Activated CD4-positive, alpha-beta memory T cell treated with anti-CD3 and anti-CD28 coated beads, Interleukin-2, amount 10 ng/mL, durations not matched to agents 7 days and 5 days (primary cell): Measurements from ENCODE around the gene KCNA10. TPM values are rescaled to one million over a fixed set of nuclear protein-coding genes. Genes with fewer than 3 reads are reported as not detected.

Experiments used
- CTCF ChIA-PET: fragments of 350-600 bp; sonication (Branson Sonifier 250); formaldehyde crosslinking; loops from one replicate; lab custom pipeline; 2021; ENCODE audit warnings: antibody characterized with exemption, inconsistent platforms; lab: Charles Lee
- POLR2A ChIA-PET: fragments of 350-600 bp; sonication (Branson Sonifier 250); formaldehyde crosslinking; loops from one replicate; lab custom pipeline; 2021; ENCODE audit warnings: antibody characterized with exemption; lab: Charles Lee
- DNase-seq: peaks from one replicate; pipeline ENCODE4 v3.0.0-alpha.2; 2020
- H3K27ac Mint-ChIP-seq: one replicate; pipeline ENCODE4 v1.8.0; 2021; ENCODE audit warnings: mild to moderate bottlenecking, mixed read lengths
- H3K27me3 Mint-ChIP-seq: one replicate; pipeline ENCODE4 v1.8.0; 2021; ENCODE audit warnings: mixed read lengths
- H3K36me3 Mint-ChIP-seq: one replicate; pipeline ENCODE4 v1.8.0; 2021; ENCODE audit warnings: low read depth, mixed read lengths
- H3K4me1 Mint-ChIP-seq: one replicate; pipeline ENCODE4 v1.8.0; 2021; ENCODE audit warnings: mixed read lengths
- H3K4me3 Mint-ChIP-seq: one replicate; pipeline ENCODE4 v1.8.0; 2021; ENCODE audit warnings: mild to moderate bottlenecking, mixed read lengths
- H3K9me3 Mint-ChIP-seq: one replicate; pipeline ENCODE4 v1.8.0; 2021; ENCODE audit warnings: mixed read lengths
- total RNA-seq, 2 experiments: library from RNA; stranded (reverse); gene quantifications; one replicate each; pipeline ENCODE4 v1.2.3, GENCODE V29; 2021

Gene KCNA10
- total RNA-seq = not detected

GRCh38 chr1:110519125-110519810, at the start of gene KCNA10:
TSS of gene KCNA10 (minus strand) at chr1:110519175. CDS start at chr1:110518787, 388 bp downstream.
- Mint-ChIP-seq H3K36me3 (no peaks in the 10 kb centered on the region), H3K9me3 (no peaks in the 10 kb centered on the region), H3K4me1 (no peaks in the 10 kb centered on the region), H3K4me3 (no peak within 1 kb of the TSS), H3K27ac (no peak within 1 kb of the TSS), H3K27me3 (peaks cover 25% of the 10 kb centered on the region)
- no peak for DNase-seq
- ChIA-PET CTCF (interaction anchor here (1.2 to 7.0 kb wide), 3 partner anchors 23 to 262 kb away, joined by 4 to 52 read pairs (median 20); no protein-coding TSS in a partner anchor), POLR2A (no interaction called here)

DNA sequence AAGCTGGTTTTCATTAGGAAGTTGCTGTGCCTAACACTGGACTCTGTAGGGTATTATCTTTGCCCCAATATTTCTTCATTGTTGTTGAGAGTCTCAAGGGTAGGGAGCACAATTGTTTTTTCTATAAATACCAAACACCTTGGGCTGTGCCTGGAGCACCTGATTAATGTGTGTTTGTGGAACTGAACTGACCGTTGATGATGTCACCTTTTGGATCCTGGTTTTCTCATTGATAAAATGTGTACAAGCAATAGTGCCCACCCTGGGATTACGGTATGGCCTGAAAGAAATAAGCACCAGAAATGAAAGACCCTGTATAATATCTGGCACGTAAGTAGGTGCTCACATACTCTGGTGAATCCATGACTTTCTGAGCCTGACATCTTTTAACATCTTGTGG, 47.9 kb upstream of the KCNA10 start:
- no peak for DNase-seq

GRCh38 chr1:110565565-110565964, 46.6 kb upstream of the KCNA10 start:
- no peak for DNase-seq
- Mint-ChIP-seq H3K36me3 (no peaks in the 10 kb centered on the region), H3K4me3 (no peak overlapping the region), H3K4me1 (no peaks in the 10 kb centered on the region), H3K27ac (no peak overlapping the region), H3K9me3 (no peaks in the 10 kb centered on the region), H3K27me3 (peaks cover 31% of the 10 kb centered on the region)
- POLR2A ChIA-PET = no interaction called here
- CTCF ChIA-PET = no interaction called here

More for the DNA sequence above, 47.9 kb upstream of the KCNA10 start:
- Mint-ChIP-seq H3K27ac (no peak overlapping the region), H3K4me3 (no peak overlapping the region), H3K36me3 (no peaks in the 10 kb centered on the region), H3K9me3 (no peaks in the 10 kb centered on the region), H3K4me1 (no peaks in the 10 kb centered on the region), H3K27me3 (peaks cover 40% of the 10 kb centered on the region)
- ChIA-PET CTCF (interaction anchor here (2.8 kb wide), 1 partner anchor 11 kb away, joined by 10 read pairs; no protein-coding TSS in a partner anchor), POLR2A (no interaction called here)

DNA sequence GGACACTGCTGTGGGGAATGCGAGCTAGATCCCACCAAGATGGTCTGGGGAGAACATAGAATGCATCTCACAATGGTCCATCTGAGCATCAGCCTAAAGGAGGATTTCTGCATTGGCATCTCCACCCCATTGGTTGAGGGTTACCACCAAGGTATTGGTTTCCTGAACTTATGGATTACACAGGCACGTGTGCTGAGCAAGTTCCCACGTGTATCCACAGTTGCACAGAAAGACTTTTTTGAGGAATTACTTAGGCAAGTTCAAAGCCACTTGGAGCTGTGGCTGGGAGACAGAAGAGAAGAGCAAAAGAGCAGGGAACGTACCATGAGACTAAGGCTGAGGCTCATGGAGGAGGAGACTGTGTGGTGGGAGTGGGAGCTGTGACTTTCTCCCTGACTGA, 44.1 kb upstream of the KCNA10 start:
- no peak overlapping the region for H3K4me3 Mint-ChIP-seq
- no peak overlapping the region for H3K27ac Mint-ChIP-seq
- peaks cover 8% of the 10 kb centered on the region for H3K4me1 Mint-ChIP-seq
- H3K36me3 Mint-ChIP-seq = no peaks in the 10 kb centered on the region
- peaks cover 29% of the 10 kb centered on the region for H3K27me3 Mint-ChIP-seq
- ChIA-PET POLR2A (no interaction called here), CTCF (interaction anchor here (1.8 kb wide), 1 partner anchor 43 kb away, joined by 3 read pairs; the partner anchor contains the start of gene KCNA2)
- H3K9me3 Mint-ChIP-seq = no peaks in the 10 kb centered on the region
- DNase-seq = no peak

GRCh38 chr1:110561596-110561995, 42.6 kb upstream of the KCNA10 start:
- Mint-ChIP-seq H3K4me3 (no peak overlapping the region), H3K27ac (no peak overlapping the region), H3K4me1 (peaks cover 8% of the 10 kb centered on the region), H3K9me3 (no peaks in the 10 kb centered on the region), H3K27me3 (peaks cover 28% of the 10 kb centered on the region), H3K36me3 (no peaks in the 10 kb centered on the region)
- POLR2A ChIA-PET = interaction anchor here (1.0 kb wide), 1 partner anchor 48 kb away, joined by 3 read pairs; no protein-coding TSS in a partner anchor
- no peak for DNase-seq
- CTCF ChIA-PET = no interaction called here

DNA sequence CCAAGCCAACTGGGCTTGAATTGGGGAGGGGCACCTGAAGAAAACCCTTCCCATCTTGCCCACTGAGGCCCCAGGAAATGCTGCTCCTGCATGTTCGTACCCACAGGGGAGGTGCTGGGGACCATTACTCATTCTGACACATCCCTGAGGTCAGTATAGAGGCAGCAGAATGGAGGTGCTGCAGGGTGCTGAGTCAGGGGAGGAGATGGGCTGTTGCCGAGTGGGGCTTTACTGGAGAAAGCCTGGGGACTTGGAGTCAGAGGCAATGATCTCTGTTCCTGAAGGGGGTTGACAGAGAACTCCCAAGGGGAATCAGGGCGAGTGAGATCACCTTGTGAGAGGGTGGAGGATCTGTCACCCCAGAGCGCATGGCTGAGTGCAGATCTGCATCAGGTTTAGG, 40.2 kb upstream of the KCNA10 start:
- H3K27me3 Mint-ChIP-seq = peaks cover 39% of the 10 kb centered on the region
- CTCF ChIA-PET = interaction anchor here (1.3 kb wide), 1 partner anchor 60 kb away, joined by 3 read pairs; no protein-coding TSS in a partner anchor
- H3K36me3 Mint-ChIP-seq = no peaks in the 10 kb centered on the region
- no peak overlapping the region for H3K4me3 Mint-ChIP-seq
- DNase-seq = no peak
- H3K27ac Mint-ChIP-seq = no peak overlapping the region
- POLR2A ChIA-PET = no interaction called here
- no peaks in the 10 kb centered on the region for H3K9me3 Mint-ChIP-seq
- H3K4me1 Mint-ChIP-seq = peaks cover 12% of the 10 kb centered on the region

GRCh38 chr1:110557481-110557880, 38.5 kb upstream of the KCNA10 start:
- Mint-ChIP-seq H3K27me3 (peaks cover 51% of the 10 kb centered on the region), H3K36me3 (no peaks in the 10 kb centered on the region), H3K27ac (no peak overlapping the region), H3K9me3 (no peaks in the 10 kb centered on the region), H3K4me3 (no peak overlapping the region), H3K4me1 (peaks cover 12% of the 10 kb centered on the region)
- ChIA-PET POLR2A (no interaction called here), CTCF (interaction anchor here (0.6 to 3.9 kb wide), 10 partner anchors 15 to 1025 kb away, joined by 3 to 33 read pairs (median 4); no protein-coding TSS in a partner anchor)
- no peak for DNase-seq

- Mint-ChIP-seq H3K9me3 (no peaks in the 10 kb centered on the region), H3K36me3 (no peaks in the 10 kb centered on the region), H3K27me3 (peaks cover 54% of the 10 kb centered on the region), H3K4me3 (no peak overlapping the region), H3K4me1 (peaks cover 12% of the 10 kb centered on the region), H3K27ac (no peak overlapping the region)
- POLR2A ChIA-PET = interaction anchor here (0.9 to 1.1 kb wide), 2 partner anchors 63 to 116 kb away, joined by 3 read pairs; no protein-coding TSS in a partner anchor
- no peak for DNase-seq
- CTCF ChIA-PET = interaction anchor here (0.8 to 3.9 kb wide), 14 partner anchors 11 to 231 kb away, joined by 3 to 33 read pairs (median 12); partner anchors contain the start of gene KCNA2
These were observed 37.5 kb upstream of the KCNA10 start for GRCh38 chr1:110556471-110556807.

- no peak overlapping the region for H3K4me3 Mint-ChIP-seq
These were observed 37.0 kb upstream of the KCNA10 start for GRCh38 chr1:110555807-110556470.

GRCh38 chr1:110554871-110555801, 36.2 kb upstream of the KCNA10 start:
- peak; percentile 54 for DNase-seq
- ChIA-PET POLR2A (interaction anchor here (0.9 to 1.1 kb wide), 4 partner anchors 8 to 117 kb away, joined by 3 read pairs; no protein-coding TSS in a partner anchor), CTCF (interaction anchor here (0.6 to 3.9 kb wide), 23 partner anchors 8 to 232 kb away, joined by 3 to 33 read pairs (median 4); partner anchors contain the start of gene KCNA2)
- Mint-ChIP-seq H3K4me1 (peaks cover 12% of the 10 kb centered on the region), H3K4me3 (no peak overlapping the region), H3K36me3 (no peaks in the 10 kb centered on the region), H3K27me3 (peaks cover 62% of the 10 kb centered on the region), H3K27ac (no peak overlapping the region), H3K9me3 (no peaks in the 10 kb centered on the region)

More at GRCh38 chr1:110555807-110556470, 37.0 kb upstream of the KCNA10 start:
- DNase-seq = no peak
- ChIA-PET CTCF (interaction anchor here (0.6 to 3.9 kb wide), 23 partner anchors 8 to 231 kb away, joined by 3 to 33 read pairs (median 4); partner anchors contain the start of gene KCNA2), POLR2A (interaction anchor here (0.9 to 1.1 kb wide), 4 partner anchors 9 to 116 kb away, joined by 3 read pairs; no protein-coding TSS in a partner anchor)
- H3K27me3 Mint-ChIP-seq = peaks cover 57% of the 10 kb centered on the region
- H3K36me3 Mint-ChIP-seq = no peaks in the 10 kb centered on the region
- no peak overlapping the region for H3K27ac Mint-ChIP-seq
- no peaks in the 10 kb centered on the region for H3K9me3 Mint-ChIP-seq
- H3K4me1 Mint-ChIP-seq = peaks cover 12% of the 10 kb centered on the region

DNA sequence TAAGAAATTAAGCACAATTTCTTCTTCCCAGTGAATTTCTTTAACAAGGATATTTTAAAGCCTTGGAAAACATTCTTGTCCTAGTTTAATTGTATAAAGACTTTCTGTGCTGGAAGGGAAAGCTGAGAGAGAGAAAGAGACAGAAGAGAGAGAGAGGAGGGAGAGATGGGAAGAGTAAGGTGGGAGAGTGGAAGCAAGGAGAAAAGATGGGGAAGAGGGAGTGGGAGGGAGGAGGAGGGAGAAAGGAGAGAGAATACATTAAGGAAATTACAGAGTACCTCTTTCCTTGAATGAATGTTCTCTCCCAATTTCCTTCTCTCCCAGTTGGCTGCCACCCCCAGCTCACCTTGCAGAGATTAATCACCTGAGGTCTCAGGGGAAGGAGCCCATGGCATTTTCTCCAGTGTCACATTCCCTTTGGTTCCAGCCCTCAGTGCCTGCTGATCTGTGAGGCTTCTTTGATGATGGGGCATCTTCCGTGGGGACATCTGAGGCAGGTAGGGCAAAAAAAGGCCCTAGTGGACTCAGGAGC, 32.4 kb upstream of the KCNA10 start:
- Mint-ChIP-seq H3K27ac (no peak overlapping the region), H3K4me1 (peaks cover 4% of the 10 kb centered on the region), H3K27me3 (peaks cover 46% of the 10 kb centered on the region), H3K36me3 (no peaks in the 10 kb centered on the region), H3K4me3 (no peak overlapping the region), H3K9me3 (no peaks in the 10 kb centered on the region)
- ChIA-PET CTCF (no interaction called here), POLR2A (no interaction called here)
- no peak for DNase-seq

- Mint-ChIP-seq H3K27ac (no peak overlapping the region), H3K9me3 (no peaks in the 10 kb centered on the region), H3K4me3 (no peak overlapping the region), H3K4me1 (no peaks in the 10 kb centered on the region), H3K36me3 (no peaks in the 10 kb centered on the region), H3K27me3 (peaks cover 39% of the 10 kb centered on the region)
- POLR2A ChIA-PET = no interaction called here
- CTCF ChIA-PET = interaction anchor here (0.9 to 2.0 kb wide), 2 partner anchors 9 to 216 kb away, joined by 3 to 6 read pairs; no protein-coding TSS in a partner anchor
- DNase-seq = no peak
These were observed 30.9 kb upstream of the KCNA10 start for GRCh38 chr1:110549831-110550230.
